ENCODE results near the gene C15orf62. TPM values are rescaled to one million over a fixed set of nuclear protein-coding genes. Genes with fewer than 3 reads are reported as not detected.
A peak's percentile ranks its signal among the peaks of the same experiment; 100 is the strongest.

Gene C15orf62, protein sequence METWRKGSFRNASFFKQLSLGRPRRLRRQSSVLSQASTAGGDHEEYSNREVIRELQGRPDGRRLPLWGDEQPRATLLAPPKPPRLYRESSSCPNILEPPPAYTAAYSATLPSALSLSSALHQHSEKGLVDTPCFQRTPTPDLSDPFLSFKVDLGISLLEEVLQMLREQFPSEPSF
- total RNA-seq, result 1 to 10 TPM in 4 of 5 donors, under 1 TPM in 1; 0.60 to 3.2 (median 2.4) TPM
- 0.90 TPM for total RNA-seq (2013)
- total RNA-seq, result 0.08 to 4.7 (median 1.3) reads per million in 29 experiments

DNA sequence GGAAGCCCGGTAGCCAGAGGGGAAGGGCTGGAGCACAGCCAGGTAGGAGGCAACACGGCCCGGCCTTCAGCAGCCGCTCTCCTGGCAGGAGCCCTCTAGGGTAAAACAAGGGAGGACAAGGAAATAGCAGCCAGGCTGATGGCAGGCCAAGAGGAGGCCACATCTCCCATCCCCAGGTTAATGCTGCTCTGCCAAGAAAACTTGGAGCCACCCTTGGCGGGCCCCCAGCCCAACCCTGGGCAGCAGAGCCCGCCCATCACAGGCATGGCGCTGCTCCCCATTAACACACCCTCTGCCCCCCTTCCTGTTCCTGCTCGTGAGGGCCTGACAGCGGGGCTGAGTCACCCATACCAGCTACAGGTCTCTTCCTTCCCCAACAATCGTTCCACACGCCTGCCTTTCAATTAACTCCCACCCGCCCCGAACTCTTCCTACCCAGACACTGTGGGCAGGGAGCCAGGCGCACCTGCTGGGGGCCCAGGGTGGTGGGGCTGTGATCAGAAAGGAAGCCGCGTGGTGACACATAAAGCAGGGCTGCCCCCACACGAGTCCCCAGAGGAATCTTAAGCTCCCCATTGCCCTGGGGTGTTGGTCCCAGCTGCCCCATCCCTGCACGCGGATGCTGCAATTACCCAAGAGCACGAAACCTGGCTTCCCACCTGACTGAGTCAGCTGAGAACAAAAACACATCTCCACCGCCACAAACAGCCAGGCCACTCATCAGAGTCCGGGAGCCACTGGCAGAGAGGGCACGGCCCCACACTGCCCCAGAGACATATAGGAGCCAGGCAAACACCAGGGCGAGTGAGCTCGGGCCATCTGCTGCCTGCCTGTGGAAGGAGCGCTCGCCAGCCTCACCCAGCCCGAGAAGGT is at the start of gene C15orf62:
C15orf62 (plus strand) TSS at position 707 of the 873 bp plus-strand sequence. CDS start 516 bp downstream, outside the sequence.
- peak in 27 of 35 experiments; percentile 16 to 70 (median 45) for DNase-seq

DNA sequence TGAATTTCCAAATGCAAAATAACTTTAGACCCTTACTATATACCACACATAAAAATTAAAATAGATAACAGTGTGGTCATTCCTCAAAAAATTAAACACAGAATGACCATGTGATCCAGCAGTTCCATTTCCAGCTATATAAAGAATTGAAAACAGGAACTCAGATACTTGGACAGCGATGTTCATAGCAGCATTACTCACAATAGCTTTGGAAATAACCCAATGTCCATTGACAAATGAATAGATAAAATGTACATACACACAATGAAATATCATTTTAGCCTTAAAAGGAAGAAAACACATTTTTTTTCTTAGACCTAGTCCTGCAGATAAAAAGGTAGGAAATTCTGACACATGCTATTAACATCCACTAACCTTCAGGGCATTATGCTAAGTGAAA is 48.1 kb upstream of the C15orf62 start:
- H3K4me1 ChIP-seq (ENCODE audit: control insufficient read depth in 1 of 2, extremely low read depth in 1 of 2, insufficient read depth in 2 of 2, low read length in 2 of 2), result no peaks in the 10 kb centered on the region
- H3K4me3 ChIP-seq (ENCODE audit: control insufficient read depth in 1 of 2, extremely low read depth in 1 of 2, low read length in 1 of 2), result no peak overlapping the region
- H3K27ac ChIP-seq (ENCODE audit: low read length), result no peak overlapping the region
- Mint-ChIP-seq H3K4me3 (no peak overlapping the region), H3K27me3 (no peaks in the 10 kb centered on the region), H3K27ac (no peak overlapping the region), H3K36me3 (no peaks in the 10 kb centered on the region), H3K9me3 (no peaks in the 10 kb centered on the region), H3K4me1 (no peaks in the 10 kb centered on the region)
- H3K9me3 ChIP-seq, result no peaks in the 10 kb centered on the region
- DNase-seq, result no peak
- ChIA-PET CTCF (interaction anchor here (0.5 kb wide), 2 partner anchors 14 to 21 kb away, joined by 3 to 4 read pairs; no protein-coding TSS in a partner anchor), POLR2A (interaction anchor here in 1 of 2 donors (0.6 kb wide), 1 partner anchor 1623 kb away, joined by 3 read pairs; no protein-coding TSS in a partner anchor)
- no CpG with 5 or more reads among the region's 1 CpG for WGBS (ENCODE audit: insufficient coverage)
- H3K36me3 ChIP-seq (ENCODE audit: control insufficient read depth in 2 of 2, extremely low read depth in 1 of 2, insufficient read depth in 1 of 2, low read length in 1 of 2), result no peaks in the 10 kb centered on the region
- no peaks in the 10 kb centered on the region for H3K27me3 ChIP-seq (replicated peaks in 1 of 2; ENCODE audit: control insufficient read depth in 2 of 2, extremely low read depth in 1 of 2, insufficient read depth in 2 of 2, low read length in 1 of 2)
- ATAC-seq (replicated peaks in 1 of 4), result no peak

More for the DNA sequence above, at the start of gene C15orf62:
- 49% methylated on average over 17 of the region's 28 CpGs for WGBS (ENCODE audit: insufficient coverage)
- ChIA-PET POLR2A (no interaction called here), CTCF (interaction anchor here (0.6 to 1.8 kb wide), 6 partner anchors 8 to 92 kb away, joined by 3 to 6 read pairs (median 4); no protein-coding TSS in a partner anchor)
- H3K4me1 ChIP-seq (ENCODE audit: control insufficient read depth in 1 of 2, extremely low read depth in 1 of 2, insufficient read depth in 2 of 2, low read length in 2 of 2), result peaks cover 16 to 40% of the 10 kb centered on the region in 2 experiments
- no peaks in the 10 kb centered on the region for H3K9me3 Mint-ChIP-seq
- peak; percentile 50 to 77 (median 74) for ATAC-seq (replicated peaks in 1 of 4)
- H3K27ac ChIP-seq (ENCODE audit: low read length), result peak within 1 kb of the TSS; percentile 57
- peak within 1 kb of the TSS; percentile 0 to 58 (median 49) for H3K4me3 Mint-ChIP-seq
- peak within 1 kb of the TSS; percentile 87 to 94 for H3K27ac Mint-ChIP-seq
- H3K4me1 Mint-ChIP-seq, result peaks cover 34 to 40% (median 38%) of the 10 kb centered on the region in 3 donors
- H3K27me3 ChIP-seq (replicated peaks in 1 of 2; ENCODE audit: control insufficient read depth in 2 of 2, extremely low read depth in 1 of 2, insufficient read depth in 2 of 2, low read length in 1 of 2), result no peaks in the 10 kb centered on the region
- no peaks in the 10 kb centered on the region for H3K27me3 Mint-ChIP-seq
- H3K9me3 ChIP-seq, result no peaks in the 10 kb centered on the region
- peak within 1 kb of the TSS in 1 of 2 donors; percentile 11 for H3K4me3 ChIP-seq (ENCODE audit: control insufficient read depth in 1 of 2, extremely low read depth in 1 of 2, low read length in 1 of 2)
- H3K36me3 Mint-ChIP-seq, result peaks cover 9% of the 10 kb centered on the region
- peaks cover 0 to 32% of the 10 kb centered on the region in 2 donors for H3K36me3 ChIP-seq (ENCODE audit: control insufficient read depth in 2 of 2, extremely low read depth in 1 of 2, insufficient read depth in 1 of 2, low read length in 1 of 2)

DNA sequence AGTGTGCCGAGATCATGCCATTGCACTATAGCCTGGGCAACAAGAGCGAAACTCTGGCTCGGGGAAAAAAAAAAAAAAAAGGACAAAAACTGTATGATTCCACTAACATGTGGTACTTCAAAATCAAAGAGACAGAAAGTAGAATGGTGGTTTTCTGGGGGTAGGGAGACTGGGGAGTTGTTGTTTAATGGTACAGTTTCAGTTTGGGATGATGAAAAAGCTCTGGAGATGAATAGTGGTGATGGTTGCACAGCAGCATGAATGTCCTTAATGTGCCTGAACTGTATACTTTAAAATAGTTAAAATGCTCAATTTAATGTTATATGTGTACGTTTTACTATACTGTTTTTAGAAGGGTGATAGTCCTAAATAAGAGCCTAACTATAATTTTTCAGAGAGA is 47.4 kb upstream of the C15orf62 start:
- DNase-seq (no peak), ATAC-seq (replicated peaks in 1 of 4) (no peak)
- no peak overlapping the region for H3K27ac Mint-ChIP-seq
- no peaks in the 10 kb centered on the region for H3K9me3 ChIP-seq
- WGBS (ENCODE audit: insufficient coverage), result no CpG with 5 or more reads among the region's 4 CpGs
- ChIA-PET CTCF (no interaction called here), POLR2A (interaction anchor here in 1 of 2 donors (0.6 to 0.7 kb wide), 2 partner anchors 60 to 120 kb away, joined by 4 read pairs; no protein-coding TSS in a partner anchor)
- H3K36me3 Mint-ChIP-seq, result no peaks in the 10 kb centered on the region
- no peaks in the 10 kb centered on the region for H3K27me3 Mint-ChIP-seq
- H3K27me3 ChIP-seq (replicated peaks in 1 of 2; ENCODE audit: control insufficient read depth in 2 of 2, extremely low read depth in 1 of 2, insufficient read depth in 2 of 2, low read length in 1 of 2), result no peaks in the 10 kb centered on the region
- no peak overlapping the region for H3K4me3 ChIP-seq (ENCODE audit: control insufficient read depth in 1 of 2, extremely low read depth in 1 of 2, low read length in 1 of 2)
- H3K4me3 Mint-ChIP-seq, result no peak overlapping the region
- H3K9me3 Mint-ChIP-seq, result no peaks in the 10 kb centered on the region
- no peaks in the 10 kb centered on the region for H3K4me1 Mint-ChIP-seq
- no peak overlapping the region for H3K27ac ChIP-seq (ENCODE audit: low read length)
- no peaks in the 10 kb centered on the region for H3K36me3 ChIP-seq (ENCODE audit: control insufficient read depth in 2 of 2, extremely low read depth in 1 of 2, insufficient read depth in 1 of 2, low read length in 1 of 2)
- no peaks in the 10 kb centered on the region for H3K4me1 ChIP-seq (ENCODE audit: control insufficient read depth in 1 of 2, extremely low read depth in 1 of 2, insufficient read depth in 2 of 2, low read length in 2 of 2)

DNA sequence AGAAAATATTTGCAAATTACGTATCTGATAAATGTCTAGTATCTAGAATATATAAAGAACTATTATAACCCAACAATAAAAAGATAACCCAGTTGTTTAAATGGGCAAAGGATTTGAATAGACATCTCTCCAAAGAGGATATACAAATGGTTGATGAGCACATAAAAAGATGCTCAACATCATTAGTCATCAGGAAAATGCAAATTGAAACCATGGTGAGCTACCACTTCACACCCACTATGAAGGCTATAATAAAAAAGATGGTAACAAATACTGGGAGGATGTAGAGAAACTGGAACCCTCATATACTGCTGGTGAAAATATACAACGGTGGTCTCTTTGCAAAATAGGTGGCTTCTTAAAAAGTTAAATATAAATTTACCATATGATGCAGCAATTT is 46.8 kb upstream of the C15orf62 start:
- Mint-ChIP-seq H3K27ac (no peak overlapping the region), H3K36me3 (no peaks in the 10 kb centered on the region), H3K4me1 (no peaks in the 10 kb centered on the region), H3K9me3 (no peaks in the 10 kb centered on the region), H3K4me3 (no peak overlapping the region), H3K27me3 (no peaks in the 10 kb centered on the region)
- POLR2A ChIA-PET, result interaction anchor here in 1 of 2 donors (0.6 to 0.7 kb wide), 2 partner anchors 60 to 121 kb away, joined by 4 read pairs; no protein-coding TSS in a partner anchor
- Histone ChIP-seq H3K4me3 (ENCODE audit: control insufficient read depth in 1 of 2, extremely low read depth in 1 of 2, low read length in 1 of 2) (no peak overlapping the region), H3K27ac (ENCODE audit: low read length) (no peak overlapping the region), H3K36me3 (ENCODE audit: control insufficient read depth in 2 of 2, extremely low read depth in 1 of 2, insufficient read depth in 1 of 2, low read length in 1 of 2) (no peaks in the 10 kb centered on the region), H3K9me3 (no peaks in the 10 kb centered on the region), H3K27me3 (replicated peaks in 1 of 2; ENCODE audit: control insufficient read depth in 2 of 2, extremely low read depth in 1 of 2, insufficient read depth in 2 of 2, low read length in 1 of 2) (no peaks in the 10 kb centered on the region), H3K4me1 (ENCODE audit: control insufficient read depth in 1 of 2, extremely low read depth in 1 of 2, insufficient read depth in 2 of 2, low read length in 2 of 2) (no peaks in the 10 kb centered on the region)
- DNase-seq (no peak), ATAC-seq (replicated peaks in 1 of 4) (no peak)
- CTCF ChIA-PET, result no interaction called here
- WGBS (ENCODE audit: insufficient coverage), result no CpG with 5 or more reads among the region's 2 CpGs

DNA sequence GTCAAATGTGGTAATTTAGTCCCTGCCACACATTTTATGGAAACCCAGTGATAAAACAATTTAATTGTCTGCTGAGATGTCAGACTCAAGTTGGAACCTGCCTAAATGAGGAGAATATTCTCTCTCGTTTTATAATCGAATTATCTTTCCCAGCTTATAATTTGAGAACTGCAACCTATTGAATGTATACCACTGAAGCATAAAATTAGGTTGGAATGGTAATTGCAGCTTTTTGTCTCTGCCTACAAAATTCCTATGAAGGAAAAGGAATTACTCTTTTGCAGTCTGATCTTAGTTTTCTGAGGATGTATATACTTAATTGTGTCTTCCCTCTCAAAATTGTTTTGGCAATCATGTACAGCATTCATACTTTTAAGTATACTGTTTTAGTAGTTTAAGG is 45.9 kb upstream of the C15orf62 start:
- Mint-ChIP-seq H3K36me3 (no peaks in the 10 kb centered on the region), H3K4me3 (no peak overlapping the region), H3K4me1 (no peaks in the 10 kb centered on the region), H3K27me3 (no peaks in the 10 kb centered on the region), H3K9me3 (no peaks in the 10 kb centered on the region), H3K27ac (no peak overlapping the region)
- no CpG with 5 or more reads among the region's 2 CpGs for WGBS (ENCODE audit: insufficient coverage)
- POLR2A ChIA-PET, result interaction anchor here in 1 of 2 donors (0.7 kb wide), 1 partner anchor 50 kb away, joined by 6 read pairs; no protein-coding TSS in a partner anchor
- Histone ChIP-seq H3K36me3 (ENCODE audit: control insufficient read depth in 2 of 2, extremely low read depth in 1 of 2, insufficient read depth in 1 of 2, low read length in 1 of 2) (no peaks in the 10 kb centered on the region), H3K4me1 (ENCODE audit: control insufficient read depth in 1 of 2, extremely low read depth in 1 of 2, insufficient read depth in 2 of 2, low read length in 2 of 2) (no peaks in the 10 kb centered on the region), H3K27me3 (replicated peaks in 1 of 2; ENCODE audit: control insufficient read depth in 2 of 2, extremely low read depth in 1 of 2, insufficient read depth in 2 of 2, low read length in 1 of 2) (no peaks in the 10 kb centered on the region), H3K9me3 (no peaks in the 10 kb centered on the region), H3K4me3 (ENCODE audit: control insufficient read depth in 1 of 2, extremely low read depth in 1 of 2, low read length in 1 of 2) (no peak overlapping the region), H3K27ac (ENCODE audit: low read length) (no peak overlapping the region)
- CTCF ChIA-PET, result interaction anchor here in 1 of 2 donors (0.6 kb wide), 1 partner anchor 133 kb away, joined by 4 read pairs; no protein-coding TSS in a partner anchor
- ATAC-seq (replicated peaks in 1 of 4), result no peak
- no peak for DNase-seq

DNA sequence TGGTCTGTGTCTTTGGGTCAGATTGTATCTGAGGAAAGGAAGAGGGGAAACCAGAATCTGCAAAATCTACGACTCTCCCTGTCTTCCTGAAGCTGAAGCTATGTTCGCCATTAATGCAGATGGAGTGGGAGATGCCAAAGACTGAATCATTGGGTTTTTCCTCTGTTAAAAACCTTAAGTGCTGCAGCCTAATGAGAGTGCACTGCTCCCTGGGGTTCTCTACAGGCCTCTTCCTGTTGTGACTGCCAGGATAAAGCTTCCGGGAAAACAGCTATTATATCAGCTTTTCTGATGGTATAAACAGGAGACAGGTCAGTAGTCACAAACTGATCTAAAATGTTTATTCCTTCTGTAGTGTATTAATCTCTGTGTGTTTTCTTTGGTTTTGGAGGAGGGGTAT is 38.7 kb upstream of the C15orf62 start:
- no peak overlapping the region for H3K4me3 Mint-ChIP-seq
- Histone ChIP-seq H3K27me3 (replicated peaks in 1 of 2; ENCODE audit: control insufficient read depth in 2 of 2, extremely low read depth in 1 of 2, insufficient read depth in 2 of 2, low read length in 1 of 2) (no peaks in the 10 kb centered on the region), H3K36me3 (ENCODE audit: control insufficient read depth in 2 of 2, extremely low read depth in 1 of 2, insufficient read depth in 1 of 2, low read length in 1 of 2) (peaks cover 0 to 24% of the 10 kb centered on the region in 2 donors), H3K27ac (ENCODE audit: low read length) (no peak overlapping the region), H3K4me1 (ENCODE audit: control insufficient read depth in 1 of 2, extremely low read depth in 1 of 2, insufficient read depth in 2 of 2, low read length in 2 of 2) (no peaks in the 10 kb centered on the region), H3K9me3 (no peaks in the 10 kb centered on the region), H3K4me3 (ENCODE audit: control insufficient read depth in 1 of 2, extremely low read depth in 1 of 2, low read length in 1 of 2) (no peak overlapping the region)
- ChIA-PET POLR2A (no interaction called here), CTCF (interaction anchor here in 1 of 2 donors (1.0 kb wide), 1 partner anchor 54 kb away, joined by 3 read pairs; no protein-coding TSS in a partner anchor)
- no peaks in the 10 kb centered on the region for H3K9me3 Mint-ChIP-seq
- H3K27me3 Mint-ChIP-seq, result no peaks in the 10 kb centered on the region
- no peak for ATAC-seq (replicated peaks in 1 of 4)
- peaks cover 16% of the 10 kb centered on the region for H3K36me3 Mint-ChIP-seq
- H3K27ac Mint-ChIP-seq, result peak overlapping the region in 1 of 2 donors; percentile 48
- no peak for DNase-seq
- 93% methylated on average over 3 of the region's 3 CpGs for WGBS (ENCODE audit: insufficient coverage)
- no peaks in the 10 kb centered on the region for H3K4me1 Mint-ChIP-seq
